NOMO-1 (cell line): ENCODE results near the gene HERC6.
"Not testable (repeated sequence)": the region's sequence is repeated elsewhere in the genome, so short reads cannot be mapped to it uniquely, and the experiment has no call there.

Source experiments
- DNase-seq, 2 experiments: peaks; one replicate each; lab custom pipeline; 2025; ENCODE audit not compliant: unreplicated experiment in 2 of 2; lab: John Stamatoyannopoulos, UW

HERC6 gene

DNA sequence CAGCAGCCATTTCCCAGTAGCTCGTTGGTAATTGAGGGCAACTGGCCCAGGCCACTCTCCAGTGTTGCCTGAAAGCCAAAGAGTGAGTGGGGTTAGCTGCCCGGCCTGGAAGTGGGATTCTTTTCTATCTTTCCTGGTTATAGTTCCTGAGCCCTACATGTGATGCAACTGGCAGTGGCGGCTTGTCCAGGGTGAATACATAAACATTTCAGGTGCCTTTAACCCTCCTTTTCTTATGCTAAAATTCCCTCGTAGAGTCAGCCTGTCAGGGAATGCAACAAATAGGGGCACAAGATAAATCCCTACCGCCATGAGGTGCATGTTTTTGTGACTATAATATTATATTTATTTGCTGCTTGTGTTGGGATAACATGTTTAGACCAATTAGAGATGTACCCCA, 64.8 kb downstream of the HERC6 start:
- DNase-seq: no peak

DNA sequence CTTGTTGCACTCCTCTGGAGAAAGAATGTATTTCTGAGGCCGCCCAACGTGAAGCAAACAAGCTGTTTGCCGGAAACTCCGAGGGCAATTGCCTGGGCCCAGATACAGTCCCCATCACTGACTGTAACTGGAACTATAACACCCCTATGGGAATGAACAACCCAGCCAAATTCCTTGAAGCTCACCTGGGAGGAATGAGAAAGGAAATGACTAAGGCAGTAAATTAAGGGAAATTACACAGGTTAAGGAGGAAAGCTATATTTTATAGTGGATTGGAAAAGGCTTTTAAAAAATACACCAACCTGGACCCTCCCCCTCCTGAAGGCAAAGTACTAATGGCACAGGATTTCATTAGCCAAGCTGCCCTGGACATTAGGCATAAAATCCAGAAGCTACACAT, 66.6 kb downstream of the HERC6 start:
- no peak for DNase-seq

DNA sequence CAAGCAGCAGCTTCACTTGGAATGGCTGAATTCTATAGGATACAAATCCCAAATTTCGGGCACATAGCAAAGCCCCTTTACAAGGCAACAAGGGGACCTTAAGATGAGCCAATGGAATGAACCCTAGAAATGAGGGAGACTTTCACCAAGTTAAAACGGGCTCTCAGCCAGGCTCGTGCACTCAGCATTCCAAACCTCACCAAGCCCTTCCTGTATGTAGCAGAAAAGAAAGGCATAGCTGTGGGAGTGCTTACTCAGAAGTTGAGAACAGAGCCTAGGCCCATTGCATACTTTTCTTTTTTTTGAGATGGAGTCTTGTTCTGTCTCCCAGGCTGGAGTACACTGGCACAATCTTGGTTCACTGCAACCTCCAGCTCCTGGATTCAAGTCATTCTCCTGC, 67.5 kb downstream of the HERC6 start:
- DNase-seq: no peak

DNA sequence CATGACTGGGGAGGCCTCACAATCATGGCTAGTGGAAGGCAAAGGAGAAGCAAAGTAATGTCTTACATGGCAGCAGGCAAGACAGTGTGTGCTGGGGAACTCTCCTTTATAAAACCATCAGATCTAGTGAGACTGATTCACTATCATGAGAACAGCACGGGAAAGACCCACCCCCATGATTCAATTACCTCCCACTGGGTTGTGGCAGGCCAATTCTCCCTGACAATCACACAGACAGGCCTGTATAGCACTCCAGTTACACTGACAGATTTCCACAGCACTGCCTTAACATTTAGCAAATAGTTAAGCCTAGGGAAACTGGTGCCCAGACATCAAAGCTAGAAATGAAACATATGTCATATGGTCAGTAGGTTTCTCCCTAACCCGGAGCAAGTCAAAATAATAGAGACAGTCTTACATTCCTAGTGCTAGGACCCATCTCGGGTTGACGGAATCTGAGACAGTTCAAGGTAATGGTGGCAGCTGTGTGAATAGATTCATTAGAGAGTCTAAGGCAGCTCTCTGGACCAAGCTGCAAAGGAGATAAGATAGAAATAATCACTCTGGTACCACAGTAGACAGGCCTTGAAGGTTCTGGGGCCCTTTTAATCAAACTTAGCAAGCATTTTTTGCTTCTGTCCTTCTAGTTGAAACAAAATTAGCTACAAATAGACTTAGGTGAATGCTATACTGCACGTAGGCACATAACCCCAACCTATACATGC, 68.9 kb downstream of the HERC6 start:
- DNase-seq: no peak

DNA sequence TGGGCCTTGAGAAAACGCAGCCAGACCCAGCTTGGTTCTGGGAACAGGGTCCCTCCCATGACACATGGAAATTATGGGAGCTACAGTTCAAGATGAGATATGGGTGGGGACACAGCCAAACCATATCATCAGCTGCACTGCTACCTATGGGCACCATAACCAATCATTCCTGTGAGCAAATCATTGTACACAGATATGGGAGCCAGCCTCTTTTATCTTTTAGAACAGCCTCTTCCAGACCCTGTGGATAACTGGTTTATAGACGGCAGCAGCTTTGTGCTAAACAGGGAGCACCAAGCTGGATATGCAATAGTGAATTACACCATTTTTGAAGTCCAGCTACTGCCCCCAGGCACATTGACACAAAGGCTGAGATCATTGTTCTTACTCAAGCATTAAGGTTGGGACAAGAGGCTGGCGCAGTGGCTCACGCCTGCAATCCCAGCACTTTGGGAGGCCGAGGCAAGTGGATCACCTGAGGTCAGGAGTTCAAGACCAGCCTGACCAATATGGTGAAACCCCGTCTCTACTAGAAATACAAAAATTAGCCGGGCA, 69.6 kb downstream of the HERC6 start:
- not testable (repeated sequence) for DNase-seq

DNA sequence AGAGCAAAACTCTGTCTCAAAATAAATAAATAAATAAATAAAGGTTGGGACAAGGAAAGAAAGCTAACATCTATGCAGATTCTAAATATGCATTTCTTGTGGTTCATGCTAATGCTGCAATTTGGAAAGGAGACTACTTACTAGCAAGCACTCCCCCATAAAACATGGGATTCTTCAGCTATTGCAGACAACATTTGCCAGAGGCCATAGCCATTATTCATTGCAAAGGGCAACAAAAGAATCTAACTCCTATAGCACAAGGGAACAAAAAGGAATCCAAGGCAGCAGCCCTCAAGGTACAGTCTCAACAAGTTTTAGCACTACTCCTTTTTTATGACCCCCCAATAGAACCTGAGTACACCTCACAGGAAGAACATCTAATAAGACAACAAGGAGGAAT, 70.2 kb downstream of the HERC6 start:
- no peak for DNase-seq

DNA sequence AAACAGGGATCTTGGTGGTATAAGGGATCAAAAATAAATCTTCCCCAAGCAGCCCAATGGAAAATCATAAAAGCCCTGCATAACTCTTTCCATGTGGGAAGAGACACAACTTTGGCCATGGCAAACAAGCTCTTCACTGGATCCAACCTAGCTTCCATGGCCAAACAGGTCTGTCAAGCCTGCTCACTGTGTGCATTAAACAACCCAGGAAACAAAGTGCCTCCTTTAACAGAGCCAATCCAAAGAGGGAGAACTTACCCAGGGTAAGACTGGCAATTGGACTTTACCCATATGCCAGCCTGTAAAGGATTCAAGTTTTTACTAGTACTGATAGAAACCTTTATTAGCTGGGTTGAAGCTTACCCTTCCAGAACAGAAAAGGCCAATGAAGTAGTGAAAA, 70.6 kb downstream of the HERC6 start:
- DNase-seq: no peak

DNA sequence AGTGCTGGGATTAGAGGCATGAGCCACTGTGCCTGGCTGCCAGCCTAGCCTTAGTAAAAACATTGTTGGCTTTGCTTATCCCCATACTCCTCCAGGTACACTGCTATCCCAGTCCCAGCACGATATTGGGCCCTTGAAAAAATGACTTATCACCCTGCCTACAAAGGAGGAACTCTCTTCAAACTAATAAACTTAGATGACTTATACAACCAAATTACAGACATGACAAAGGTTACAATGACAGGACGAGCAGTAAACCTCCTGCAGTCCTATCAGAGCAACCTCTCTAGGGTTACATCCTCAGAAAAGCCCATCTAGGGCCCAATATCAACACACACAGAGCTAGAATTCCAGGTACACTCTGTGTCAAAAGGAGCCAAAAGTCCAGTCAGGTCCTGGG, 72.6 kb downstream of the HERC6 start:
- no peak for DNase-seq

DNA sequence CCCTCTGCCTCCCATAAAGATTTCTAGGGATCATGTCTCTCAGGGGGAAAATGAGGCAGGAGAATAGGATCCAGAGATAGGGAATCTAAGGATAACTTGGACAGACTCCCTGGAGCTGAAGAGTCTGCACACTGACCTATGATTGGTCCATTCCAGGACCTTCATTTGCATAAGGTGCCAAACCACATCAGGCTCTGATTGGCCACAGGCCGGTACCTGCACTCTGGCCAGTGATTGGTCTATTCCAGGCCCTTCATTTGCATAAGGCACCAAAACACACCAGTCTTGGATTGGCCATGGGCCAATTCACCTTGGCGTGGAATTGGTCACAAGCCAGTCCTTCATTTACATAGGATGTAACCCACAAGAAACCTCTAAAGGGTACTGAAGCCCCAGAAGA, 74.3 kb downstream of the HERC6 start:
- DNase-seq: no peak

DNA sequence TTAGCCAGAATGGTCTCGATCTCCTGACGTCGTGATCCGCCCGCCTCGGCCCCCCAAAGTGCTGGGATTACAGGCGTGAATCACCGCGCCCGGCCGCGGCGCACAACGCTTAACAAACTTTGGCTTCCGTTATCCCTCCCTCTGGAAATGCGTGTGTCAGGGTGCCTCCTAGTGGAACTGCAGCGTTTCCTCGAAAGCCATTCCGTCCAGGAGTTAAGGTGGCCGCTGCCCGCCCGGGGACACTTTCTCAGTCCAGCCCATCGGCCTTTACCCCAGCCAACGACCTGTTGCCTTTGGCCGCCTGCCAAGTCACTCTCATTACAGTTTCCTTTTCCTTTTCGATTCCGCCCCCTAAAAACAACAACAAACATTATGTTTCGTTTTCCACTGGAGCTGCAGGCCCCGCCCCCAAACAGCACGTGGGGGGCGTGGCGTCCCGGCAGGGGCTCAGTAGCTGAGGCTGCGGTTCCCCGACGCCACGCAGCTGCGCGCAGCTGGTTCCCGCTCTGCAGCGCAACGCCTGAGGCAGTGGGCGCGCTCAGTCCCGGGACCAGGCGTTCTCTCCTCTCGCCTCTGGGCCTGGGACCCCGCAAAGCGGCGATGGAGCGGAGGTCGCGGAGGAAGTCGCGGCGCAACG, 78.1 kb downstream of the HERC6 start, which contains the start of gene HERC5:
HERC5 (plus strand) TSS at position 450 of the 637 bp plus-strand sequence; CDS start at position 601, 151 bp downstream.
- peak; percentile 77 to 87 for DNase-seq

DNA sequence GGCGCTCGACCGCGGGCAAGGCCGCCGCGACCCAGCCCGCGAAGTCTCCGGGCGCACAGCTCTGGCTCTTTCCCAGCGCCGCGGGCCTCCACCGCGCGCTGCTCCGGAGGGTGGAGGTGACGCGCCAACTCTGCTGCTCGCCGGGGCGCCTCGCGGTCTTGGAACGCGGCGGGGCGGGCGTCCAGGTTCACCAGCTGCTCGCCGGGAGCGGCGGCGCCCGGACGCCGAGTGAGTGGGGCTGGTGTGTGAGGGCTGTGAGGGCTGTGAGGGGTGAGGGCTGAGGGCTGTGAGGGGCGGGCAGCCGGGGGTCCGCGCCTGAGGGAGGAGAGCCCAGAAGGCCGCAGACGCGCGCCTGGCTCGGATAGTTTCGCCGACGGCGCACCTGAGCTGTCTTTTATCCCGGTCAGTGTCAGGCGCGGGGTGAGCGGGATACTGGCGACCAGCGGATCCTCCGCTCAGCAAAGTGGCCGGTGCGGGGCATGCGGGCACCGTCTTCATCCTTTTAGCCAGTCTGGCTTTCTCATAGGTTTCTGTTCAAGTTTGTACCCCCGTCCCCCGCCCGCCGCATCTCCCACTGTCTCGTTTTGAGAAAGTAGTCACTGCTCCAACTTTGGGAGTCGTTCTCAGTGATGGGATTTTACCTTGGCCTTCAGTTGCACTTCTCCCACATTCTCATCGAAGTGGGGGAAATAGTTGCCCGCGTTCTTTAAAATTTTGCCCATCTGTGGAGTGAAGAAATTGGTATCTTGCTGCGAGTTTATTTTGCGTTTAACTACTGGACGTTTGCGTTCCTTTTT, 78.9 kb downstream of the HERC6 start:
- no peak for DNase-seq

DNA sequence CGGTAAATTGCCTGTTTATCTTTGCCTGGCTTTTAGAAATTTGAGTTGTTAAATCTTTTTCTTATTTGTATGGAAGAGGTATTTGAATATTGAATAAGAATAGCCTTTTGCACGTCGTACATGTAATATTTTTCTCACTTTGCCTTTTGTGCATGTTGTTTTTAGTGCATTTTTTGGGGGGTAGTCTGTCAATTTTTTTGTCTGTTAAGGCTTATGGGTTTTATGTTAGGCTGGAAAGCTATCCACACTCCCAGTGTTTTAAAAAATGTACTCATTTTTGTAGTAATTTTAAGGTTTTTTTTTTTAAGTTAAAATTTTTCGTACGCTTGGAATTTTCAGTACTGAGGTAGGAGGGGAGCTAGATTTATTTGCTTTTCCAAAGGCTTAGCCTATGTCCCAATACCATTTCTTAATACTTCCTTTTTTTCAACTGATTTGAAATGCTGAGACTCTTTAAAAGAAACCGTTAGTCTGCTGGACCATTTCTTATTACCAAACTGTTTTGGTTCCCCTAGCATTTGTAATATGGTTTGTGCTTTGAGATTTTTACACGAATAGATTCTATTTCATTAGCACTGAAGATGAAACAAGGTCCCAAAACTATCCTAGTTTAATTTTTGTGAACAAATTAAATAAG, 79.6 kb downstream of the HERC6 start:
- DNase-seq: peak; percentile 2 to 64

DNA sequence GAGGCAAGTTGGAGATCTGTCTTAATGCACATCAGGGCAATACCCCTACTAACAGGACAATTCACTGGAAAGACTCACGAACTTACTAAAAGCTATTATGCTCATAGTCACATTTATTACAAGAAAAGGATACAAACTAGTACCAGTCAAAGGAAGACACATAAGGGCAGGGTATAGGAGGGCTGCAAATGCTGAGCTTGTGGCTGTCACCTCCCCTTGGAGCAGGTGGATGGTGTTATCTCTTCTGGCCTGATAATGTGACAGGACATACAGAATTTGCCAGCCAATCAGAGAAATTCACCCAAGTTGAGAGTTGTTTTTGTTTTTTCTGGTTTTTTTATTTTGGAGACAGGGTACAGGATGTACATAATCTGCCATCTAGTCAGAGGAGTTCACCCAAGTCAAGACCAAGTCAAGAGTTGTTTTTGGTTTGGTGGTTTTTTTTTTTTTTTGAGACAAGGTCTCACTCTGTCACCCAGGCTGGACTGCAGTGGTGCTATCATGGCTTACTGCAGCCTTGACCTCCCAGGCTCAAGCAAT, 87.1 kb downstream of the HERC6 start:
- no peak for DNase-seq

DNA sequence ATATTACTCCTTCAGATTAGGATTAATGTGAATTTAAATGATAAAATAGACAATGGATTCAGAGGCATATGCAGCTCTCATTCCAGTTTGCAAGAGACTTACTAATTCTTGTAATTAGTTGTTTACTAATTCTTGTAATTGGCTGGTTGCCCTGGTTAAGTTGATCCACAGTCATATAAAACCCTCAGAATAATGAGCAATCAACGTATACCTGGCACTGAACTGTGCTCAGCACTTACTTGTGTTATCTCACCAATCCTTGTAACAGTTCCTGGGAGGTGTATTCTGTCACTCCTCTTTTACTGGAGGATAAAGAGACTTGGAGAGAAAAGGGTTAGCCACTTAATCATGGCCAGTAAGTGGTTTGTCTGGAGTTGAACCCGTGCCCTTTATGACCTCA, 88.7 kb downstream of the HERC6 start:
- DNase-seq: no peak

DNA sequence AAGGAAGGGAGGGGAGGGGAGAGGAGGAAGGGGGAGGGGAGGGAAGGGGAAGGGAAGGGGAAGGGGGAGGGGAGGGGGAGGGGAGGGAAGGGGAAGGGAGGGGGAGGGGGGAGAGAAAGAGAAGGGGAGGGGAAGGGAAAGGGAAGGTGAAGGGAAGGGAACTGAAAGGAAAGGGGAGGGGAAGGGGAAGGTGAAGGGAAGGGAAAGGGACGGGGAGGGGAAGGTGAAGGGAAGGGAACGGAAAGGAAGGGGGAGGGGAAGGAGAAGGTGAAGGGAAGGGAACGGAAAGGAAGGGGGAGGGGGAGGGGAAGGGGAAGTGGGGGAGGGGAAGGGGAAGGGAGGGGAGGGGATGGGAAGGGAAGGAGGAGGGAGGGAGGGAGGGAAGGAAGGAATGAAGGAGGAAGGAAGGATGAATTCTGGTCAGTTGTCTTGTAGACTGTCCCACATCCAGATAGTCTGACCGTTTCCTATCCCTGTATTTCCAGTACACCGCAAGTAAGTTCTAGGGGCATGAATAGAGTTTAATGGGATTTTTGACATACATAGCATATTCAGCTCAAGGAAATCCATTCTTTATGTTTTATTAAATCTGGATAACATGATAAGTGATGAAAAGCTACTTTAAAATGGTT, 98.7 kb downstream of the HERC6 start:
- DNase-seq: no peak

DNA sequence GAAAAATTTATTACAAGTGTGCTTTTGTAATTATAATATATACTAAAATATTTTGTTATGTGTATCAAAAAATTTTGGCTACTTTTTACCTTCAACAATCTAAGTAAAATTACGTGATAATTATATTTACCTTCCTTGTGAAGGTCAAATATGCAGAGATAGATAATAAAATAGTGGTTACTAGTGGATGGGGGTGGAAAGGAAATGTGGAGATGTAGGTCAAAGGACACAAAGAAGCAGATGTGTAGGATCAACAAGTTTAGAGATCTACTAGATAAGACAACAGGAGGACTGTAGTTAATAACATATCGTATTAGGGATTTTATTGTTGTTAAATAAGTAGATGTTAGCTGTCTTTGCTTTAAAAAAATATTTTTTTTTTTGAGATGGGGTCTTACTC, 99.6 kb downstream of the HERC6 start:
- DNase-seq: no peak

DNA sequence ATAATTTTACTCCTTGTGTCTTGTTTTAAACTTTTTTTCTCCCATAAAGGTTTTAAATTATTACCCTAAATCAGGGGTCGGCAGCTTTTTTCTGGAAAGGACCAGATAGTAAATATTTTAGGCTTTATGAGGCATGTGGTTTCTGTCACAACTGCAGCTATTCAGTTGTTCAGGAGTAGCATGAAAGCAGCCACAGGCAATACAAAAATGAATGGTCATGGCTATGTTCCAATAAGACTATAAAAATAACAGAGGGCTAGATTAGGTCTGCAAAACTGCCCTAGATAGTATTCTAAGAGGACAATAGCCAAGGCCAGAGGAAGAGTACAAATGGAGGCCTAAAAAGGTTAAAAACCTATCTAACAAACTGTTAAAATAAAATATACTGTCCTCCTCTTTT, 102.9 kb downstream of the HERC6 start:
- DNase-seq: no peak

DNA sequence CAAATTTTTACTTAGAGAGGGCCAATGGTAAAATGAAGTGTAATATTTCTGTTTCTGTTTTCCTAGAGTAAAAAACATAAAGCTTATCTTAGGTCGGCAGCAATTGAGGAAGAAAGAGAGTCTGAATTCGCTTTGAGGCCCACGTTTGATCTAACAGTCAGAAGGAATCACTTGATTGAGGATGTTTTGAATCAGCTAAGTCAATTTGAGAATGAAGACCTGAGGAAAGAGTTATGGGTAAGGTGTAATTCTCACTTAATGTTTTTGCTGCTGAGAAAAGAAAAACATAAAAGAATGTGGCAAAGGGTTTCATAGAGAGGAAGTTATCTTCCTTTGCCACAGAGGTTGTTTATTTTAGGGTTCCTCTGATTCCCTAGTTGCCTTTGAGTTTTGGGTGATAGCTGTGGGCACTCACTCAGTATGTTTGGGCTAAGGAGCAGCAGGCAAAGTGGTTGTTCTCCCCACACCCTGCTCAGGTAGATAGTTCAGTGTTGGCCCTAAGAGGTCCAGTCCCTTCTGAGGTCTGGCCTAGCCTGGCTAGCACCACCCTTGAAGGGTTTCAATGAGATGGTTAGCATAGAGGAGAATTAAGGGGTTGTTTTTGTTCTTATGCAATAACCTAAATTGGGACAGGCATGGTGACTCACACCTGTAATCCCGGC, 110.6 kb downstream of the HERC6 start:
- DNase-seq: no peak
